WERI-Rb-1 (cell line): ENCODE data around the gene DHX35.

ENCODE experiments used
- DNase-seq: peaks from one replicate; pipeline ENCODE4 v3.0.0-alpha.2; 2020
- H3K27ac ChIP-seq: fragments of 250-450 bp; sonication (Bioruptor Pico); 2 replicates; pipeline ENCODE4 v1.5.1; 2020; ENCODE audit warnings: mild to moderate bottlenecking, moderate library complexity
- H3K27me3 ChIP-seq: fragments of 250-450 bp; sonication (Bioruptor Pico); 2 replicates; pipeline ENCODE4 v1.5.1; 2021; ENCODE audit warnings: mild to moderate bottlenecking, low read depth, moderate library complexity; ENCODE audit not compliant: insufficient read depth, severe bottlenecking
- H3K36me3 ChIP-seq: fragments of 250-450 bp; sonication (Bioruptor Pico); 2 replicates; pipeline ENCODE4 v1.5.1; 2020; ENCODE audit warnings: mild to moderate bottlenecking, moderate library complexity
- H3K4me3 ChIP-seq: 2 replicates; pipeline ENCODE4 v1.5.1; 2011; ENCODE audit warnings: low read depth, mild to moderate bottlenecking, control low read depth, low read length
- H3K9me3 ChIP-seq: fragments of 250-450 bp; sonication (Bioruptor Pico); 2 replicates; pipeline ENCODE4 v1.5.1; 2021; ENCODE audit warnings: mild to moderate bottlenecking, moderate library complexity; ENCODE audit not compliant: severe bottlenecking
- CTCF ChIP-seq: IDR thresholded peaks from 2 replicates; pipeline ENCODE4 v1.5.1; 2011; ENCODE audit warnings: low read depth, mild to moderate bottlenecking, control low read depth, inconsistent platforms, low read length

The DHX35 gene

GRCh38 chr20:39041067-39041466 is 78.9 kb downstream of the DHX35 start:
- Histone ChIP-seq H3K27ac (no peak overlapping the region), H3K27me3 (no peaks in the 10 kb centered on the region), H3K4me3 (no peak overlapping the region), H3K9me3 (no peaks in the 10 kb centered on the region), H3K36me3 (peaks cover 15% of the 10 kb centered on the region)
- no peak for TF ChIP-seq CTCF
- no peak for DNase-seq

- H3K27me3 ChIP-seq, result no peaks in the 10 kb centered on the region
- no peak overlapping the region for H3K27ac ChIP-seq
- no peak for TF ChIP-seq CTCF
- no peak overlapping the region for H3K4me3 ChIP-seq
- no peak for DNase-seq
- H3K9me3 ChIP-seq, result no peaks in the 10 kb centered on the region
- H3K36me3 ChIP-seq, result peaks cover 9% of the 10 kb centered on the region
Measured at GRCh38 chr20:39042279-39043150, 80.4 kb downstream of the DHX35 start.

GRCh38 chr20:39044501-39044900 is 82.4 kb downstream of the DHX35 start:
- no peak for TF ChIP-seq CTCF
- DNase-seq, result no peak
- H3K36me3 ChIP-seq, result no peaks in the 10 kb centered on the region; the same call in none of the 2 replicates
- no peak overlapping the region for H3K4me3 ChIP-seq
- H3K9me3 ChIP-seq, result no peaks in the 10 kb centered on the region
- no peaks in the 10 kb centered on the region for H3K27me3 ChIP-seq
- no peak overlapping the region for H3K27ac ChIP-seq

- no peak for DNase-seq
- no peak for TF ChIP-seq CTCF
- no peaks in the 10 kb centered on the region for H3K9me3 ChIP-seq
Measured at GRCh38 chr20:39045676-39046075, 83.5 kb downstream of the DHX35 start.

GRCh38 chr20:39047417-39047985 is 85.4 kb downstream of the DHX35 start:
- H3K9me3 ChIP-seq, result no peaks in the 10 kb centered on the region
- no peak overlapping the region for H3K4me3 ChIP-seq
- no peak for DNase-seq
- TF ChIP-seq CTCF, result no peak
- no peak overlapping the region for H3K27ac ChIP-seq
- H3K36me3 ChIP-seq, result no peaks in the 10 kb centered on the region; the same call in 1 of the 2 replicates
- no peaks in the 10 kb centered on the region for H3K27me3 ChIP-seq

More at GRCh38 chr20:39045676-39046075, 83.5 kb downstream of the DHX35 start:
- no peaks in the 10 kb centered on the region for H3K27me3 ChIP-seq
- H3K27ac ChIP-seq, result no peak overlapping the region
- no peak overlapping the region for H3K4me3 ChIP-seq
- H3K36me3 ChIP-seq, result no peaks in the 10 kb centered on the region; the same call in none of the 2 replicates
